ENCODE results near the gene RPS14. TPM values are rescaled to one million over a fixed set of nuclear protein-coding genes. Genes with fewer than 3 reads are reported as not detected.
"Not testable (repeated sequence)": the region's sequence is repeated elsewhere in the genome, so short reads cannot be mapped to it uniquely, and the experiment has no call there.

Gene RPS14
- total and polyA plus RNA-seq, 2 donors from 2014 or later = 1,504 to 1,994 TPM

GRCh38 chr5:150481708-150481965 lies 32.1 kb upstream of the RPS14 start:
- H3K4me1 ChIP-seq (ENCODE audit: control insufficient read depth in 2 of 3, insufficient read depth in 2 of 3, low read depth in 1 of 3, low read length in 3 of 3) = no peaks in the 10 kb centered on the region
- H3K27me3 ChIP-seq (ENCODE audit: control insufficient read depth, insufficient read depth, low read length) = no peaks in the 10 kb centered on the region
- no peak overlapping the region for H3K27ac ChIP-seq (ENCODE audit: low read depth in 2 of 2, low read length in 2 of 2)
- intact Hi-C loops (cut with DNase I) = no loop called here
- H3K9me3 ChIP-seq (ENCODE audit: control insufficient read depth in 2 of 3, insufficient read depth in 1 of 3, low read length in 3 of 3) = no peaks in the 10 kb centered on the region
- DNase-seq (no peak), FAIRE-seq (no peak)
- TF ChIP-seq, protein P1, sequence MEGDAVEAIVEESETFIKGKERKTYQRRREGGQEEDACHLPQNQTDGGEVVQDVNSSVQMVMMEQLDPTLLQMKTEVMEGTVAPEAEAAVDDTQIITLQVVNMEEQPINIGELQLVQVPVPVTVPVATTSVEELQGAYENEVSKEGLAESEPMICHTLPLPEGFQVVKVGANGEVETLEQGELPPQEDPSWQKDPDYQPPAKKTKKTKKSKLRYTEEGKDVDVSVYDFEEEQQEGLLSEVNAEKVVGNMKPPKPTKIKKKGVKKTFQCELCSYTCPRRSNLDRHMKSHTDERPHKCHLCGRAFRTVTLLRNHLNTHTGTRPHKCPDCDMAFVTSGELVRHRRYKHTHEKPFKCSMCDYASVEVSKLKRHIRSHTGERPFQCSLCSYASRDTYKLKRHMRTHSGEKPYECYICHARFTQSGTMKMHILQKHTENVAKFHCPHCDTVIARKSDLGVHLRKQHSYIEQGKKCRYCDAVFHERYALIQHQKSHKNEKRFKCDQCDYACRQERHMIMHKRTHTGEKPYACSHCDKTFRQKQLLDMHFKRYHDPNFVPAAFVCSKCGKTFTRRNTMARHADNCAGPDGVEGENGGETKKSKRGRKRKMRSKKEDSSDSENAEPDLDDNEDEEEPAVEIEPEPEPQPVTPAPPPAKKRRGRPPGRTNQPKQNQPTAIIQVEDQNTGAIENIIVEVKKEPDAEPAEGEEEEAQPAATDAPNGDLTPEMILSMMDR (IDR thresholded peaks at IDR 0.05; ENCODE audit: borderline replicate concordance, extremely low read depth, insufficient read depth) = no peak
- H3K36me3 ChIP-seq (ENCODE audit: control insufficient read depth in 2 of 3, insufficient read depth in 3 of 3, low read length in 3 of 3) = no peaks in the 10 kb centered on the region
- no peak overlapping the region for H3K9ac ChIP-seq (ENCODE audit: low read length in 3 of 3)
- H3K4me3 ChIP-seq (ENCODE audit: low read length in 3 of 3) = no peak overlapping the region

- FAIRE-seq (no peak), DNase-seq (no peak)
- Histone ChIP-seq H3K4me1 (ENCODE audit: control insufficient read depth in 2 of 3, insufficient read depth in 2 of 3, low read depth in 1 of 3, low read length in 3 of 3) (no peaks in the 10 kb centered on the region), H3K4me3 (ENCODE audit: low read length in 3 of 3) (no peak overlapping the region), H3K9ac (ENCODE audit: low read length in 3 of 3) (no peak overlapping the region), H3K27me3 (ENCODE audit: control insufficient read depth, insufficient read depth, low read length) (no peaks in the 10 kb centered on the region), H3K27ac (ENCODE audit: low read depth in 2 of 2, low read length in 2 of 2) (no peak overlapping the region), H3K36me3 (ENCODE audit: control insufficient read depth in 2 of 3, insufficient read depth in 3 of 3, low read length in 3 of 3) (no peaks in the 10 kb centered on the region), H3K9me3 (ENCODE audit: control insufficient read depth in 2 of 3, insufficient read depth in 1 of 3, low read length in 3 of 3) (no peaks in the 10 kb centered on the region)
- TF ChIP-seq, protein P1 (IDR thresholded peaks at IDR 0.05; ENCODE audit: borderline replicate concordance, extremely low read depth, insufficient read depth) = no peak
- intact Hi-C loops (cut with DNase I) = no loop called here
These were observed 29.9 kb upstream of the RPS14 start for GRCh38 chr5:150479416-150479815.

DNA sequence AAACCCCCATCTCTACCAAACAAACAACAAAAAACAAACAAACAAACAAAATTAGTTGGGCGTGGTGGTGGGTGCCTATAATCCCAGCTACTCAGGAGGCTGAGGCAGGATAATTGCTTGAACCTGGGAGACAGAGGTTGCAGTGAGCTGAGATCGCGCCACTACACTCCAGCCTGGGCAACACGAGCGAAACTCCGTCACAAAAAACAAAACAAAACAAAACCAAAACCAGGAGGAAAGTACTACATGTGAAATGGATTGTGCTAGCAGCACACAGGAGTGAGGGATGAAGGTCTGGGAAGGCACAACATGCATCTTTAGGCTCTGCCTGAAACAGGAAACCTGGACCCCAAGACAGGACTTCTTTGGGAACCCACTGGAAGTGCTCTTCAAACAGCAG lies 27.0 kb upstream of the RPS14 start:
- H3K9ac ChIP-seq (ENCODE audit: low read length in 3 of 3); H3K9me3 ChIP-seq (ENCODE audit: control insufficient read depth in 2 of 3, insufficient read depth in 1 of 3, low read length in 3 of 3); H3K4me1 ChIP-seq (ENCODE audit: control insufficient read depth in 2 of 3, insufficient read depth in 2 of 3, low read depth in 1 of 3, low read length in 3 of 3); H3K36me3 ChIP-seq (ENCODE audit: control insufficient read depth in 2 of 3, insufficient read depth in 3 of 3, low read length in 3 of 3); H3K27ac ChIP-seq (ENCODE audit: low read depth in 2 of 2, low read length in 2 of 2); intact Hi-C loops (cut with DNase I); H3K4me3 ChIP-seq (ENCODE audit: low read length in 3 of 3); H3K27me3 ChIP-seq (ENCODE audit: control insufficient read depth, insufficient read depth, low read length); FAIRE-seq; DNase-seq: not testable (repeated sequence)

DNA sequence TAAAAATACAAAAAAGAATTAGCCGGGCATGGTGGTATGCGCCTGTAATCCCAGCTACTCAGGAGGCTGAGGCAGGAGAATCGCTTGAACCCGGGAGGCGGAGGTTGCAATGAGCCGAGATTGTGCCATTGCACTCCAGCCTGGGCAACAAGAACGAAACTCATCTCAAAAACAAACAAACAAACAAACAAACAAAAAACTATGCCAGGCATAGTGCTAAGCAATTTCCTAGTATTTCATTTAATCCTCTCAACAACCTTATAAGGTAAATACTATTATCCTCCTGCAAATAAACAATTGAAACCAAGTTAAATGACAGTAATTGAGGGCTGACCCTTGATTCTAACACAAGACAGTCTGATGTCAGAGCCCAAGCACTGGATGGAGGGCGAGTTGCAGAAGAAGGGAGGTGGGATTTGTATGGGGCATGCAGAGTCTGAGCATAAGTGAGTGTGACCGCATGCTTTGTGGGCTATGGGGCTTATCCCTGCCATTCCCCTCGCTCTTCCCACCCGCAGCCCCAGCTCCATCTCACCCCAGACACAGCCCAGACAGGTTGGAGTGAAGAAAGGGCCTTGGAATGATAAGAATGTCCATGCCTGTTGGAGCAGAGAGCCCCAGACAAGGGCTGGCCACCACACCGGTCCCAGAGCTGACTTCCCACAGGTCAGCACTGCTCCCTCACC lies 24.3 kb upstream of the RPS14 start:
- TF ChIP-seq, protein P1 (IDR thresholded peaks at IDR 0.05; ENCODE audit: borderline replicate concordance, extremely low read depth, insufficient read depth) = no peak
- no peak overlapping the region for H3K9ac ChIP-seq (ENCODE audit: low read length in 3 of 3)
- H3K9me3 ChIP-seq (ENCODE audit: control insufficient read depth in 2 of 3, insufficient read depth in 1 of 3, low read length in 3 of 3) = no peaks in the 10 kb centered on the region
- H3K4me1 ChIP-seq (ENCODE audit: control insufficient read depth in 2 of 3, insufficient read depth in 2 of 3, low read depth in 1 of 3, low read length in 3 of 3) = peaks cover 0 to 3% (median 0%) of the 10 kb centered on the region in 3 donors
- DNase-seq (peak in 2 of 5 donors; percentile 44 to 52), FAIRE-seq (no peak)
- no peak overlapping the region for H3K27ac ChIP-seq (ENCODE audit: low read depth in 2 of 2, low read length in 2 of 2)
- no peak overlapping the region for H3K4me3 ChIP-seq (ENCODE audit: low read length in 3 of 3)
- no peaks in the 10 kb centered on the region for H3K36me3 ChIP-seq (ENCODE audit: control insufficient read depth in 2 of 3, insufficient read depth in 3 of 3, low read length in 3 of 3)
- no peaks in the 10 kb centered on the region for H3K27me3 ChIP-seq (ENCODE audit: control insufficient read depth, insufficient read depth, low read length)
- intact Hi-C loops (cut with DNase I) = no loop called here
